ENCODE measurements around the gene LRP3. TPM values are rescaled to one million over a fixed set of nuclear protein-coding genes. Genes with fewer than 3 reads are reported as not detected.

Gene LRP3
- total RNA-seq, 2 donors from 2014 or later: not detected

DNA sequence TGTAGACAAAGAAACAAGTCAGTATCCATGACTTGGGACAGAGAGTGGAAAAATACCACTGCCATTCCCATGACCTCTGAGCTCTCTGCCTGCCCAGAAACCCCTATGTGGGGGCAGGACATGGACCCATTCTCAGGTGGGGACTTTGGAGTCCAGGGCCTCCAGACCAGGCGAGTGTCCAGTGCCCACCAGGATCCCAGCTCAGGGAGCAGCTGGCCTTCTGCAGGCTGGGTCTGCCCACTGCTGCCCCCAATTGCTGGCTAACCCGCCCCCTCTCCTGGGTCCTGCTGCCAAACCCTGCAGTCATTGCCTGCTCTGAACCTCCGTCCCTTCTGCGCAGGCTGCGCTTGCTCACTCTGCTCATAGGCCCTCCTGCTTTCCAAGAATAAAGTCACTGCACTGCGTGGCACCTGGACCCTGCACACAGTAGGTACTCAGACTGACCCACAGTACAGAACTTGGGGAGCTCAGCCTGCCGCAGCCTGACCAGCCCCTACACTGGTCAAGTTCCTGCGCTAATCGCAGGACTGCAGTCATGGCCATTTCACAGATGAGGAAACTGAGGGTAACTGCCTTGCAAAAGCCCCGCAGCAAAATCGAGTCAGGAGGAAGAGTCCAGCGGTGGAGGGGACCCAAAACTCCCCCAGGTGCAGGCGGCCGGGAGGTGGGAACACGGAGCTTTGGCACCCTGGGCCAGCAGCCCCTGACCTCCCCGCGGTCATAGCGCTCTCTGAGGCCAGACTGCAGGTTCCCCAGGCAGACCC lies 30.7 kb downstream of the LRP3 start:
- Mint-ChIP-seq H3K36me3 (peaks cover 16% of the 10 kb centered on the region), H3K4me3 (no peak overlapping the region), H3K9me3 (peaks cover 6% of the 10 kb centered on the region), H3K27ac (no peak overlapping the region), H3K27me3 (peaks cover 35 to 36% of the 10 kb centered on the region in 2 donors), H3K4me1 (ENCODE audit: low read depth in 2 of 2) (peaks cover 0 to 9% of the 10 kb centered on the region in 2 donors)
- ATAC-seq (peak in 1 of 2 donors; percentile 25), DNase-seq (ENCODE audit: low spot score) (no peak)

DNA sequence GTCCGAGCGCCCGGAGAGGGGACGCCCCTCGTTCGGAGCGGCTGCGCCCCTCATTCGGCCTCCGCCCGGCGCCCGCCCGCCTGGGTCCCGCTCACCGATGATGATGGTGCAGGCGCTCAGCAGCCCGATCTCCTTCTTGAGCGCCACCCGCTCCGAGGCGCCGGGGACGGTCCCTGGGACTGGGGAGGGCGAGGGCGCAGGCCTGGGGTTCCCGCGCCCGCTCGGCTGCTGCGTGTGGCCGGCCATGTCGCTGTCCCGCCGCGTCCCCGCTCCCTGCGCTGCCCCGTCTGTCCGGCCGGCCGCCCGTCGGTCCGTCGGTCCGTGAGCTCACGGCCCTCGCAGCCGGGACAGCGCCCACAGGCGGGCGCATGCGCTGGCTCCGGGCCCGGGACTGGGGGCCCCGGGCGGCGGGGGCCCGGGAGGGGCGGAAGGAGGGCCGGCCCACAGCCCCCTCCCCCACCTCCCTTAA lies 31.4 kb downstream of the LRP3 start, which contains the start of gene SLC7A10:
TSS of gene SLC7A10 (minus strand) at position 393 of the 469 bp plus-strand sequence. CDS start at position 246, 147 bp downstream.
- DNase-seq (ENCODE audit: low spot score) (no peak), ATAC-seq (no peak)
- Mint-ChIP-seq H3K27ac (no peak within 1 kb of the TSS), H3K4me3 (peak within 1 kb of the TSS; percentile 54), H3K27me3 (peaks cover 33 to 37% of the 10 kb centered on the region in 2 donors), H3K36me3 (peaks cover 16% of the 10 kb centered on the region), H3K4me1 (ENCODE audit: low read depth in 2 of 2) (peaks cover 0 to 9% of the 10 kb centered on the region in 2 donors), H3K9me3 (peaks cover 6% of the 10 kb centered on the region)

DNA sequence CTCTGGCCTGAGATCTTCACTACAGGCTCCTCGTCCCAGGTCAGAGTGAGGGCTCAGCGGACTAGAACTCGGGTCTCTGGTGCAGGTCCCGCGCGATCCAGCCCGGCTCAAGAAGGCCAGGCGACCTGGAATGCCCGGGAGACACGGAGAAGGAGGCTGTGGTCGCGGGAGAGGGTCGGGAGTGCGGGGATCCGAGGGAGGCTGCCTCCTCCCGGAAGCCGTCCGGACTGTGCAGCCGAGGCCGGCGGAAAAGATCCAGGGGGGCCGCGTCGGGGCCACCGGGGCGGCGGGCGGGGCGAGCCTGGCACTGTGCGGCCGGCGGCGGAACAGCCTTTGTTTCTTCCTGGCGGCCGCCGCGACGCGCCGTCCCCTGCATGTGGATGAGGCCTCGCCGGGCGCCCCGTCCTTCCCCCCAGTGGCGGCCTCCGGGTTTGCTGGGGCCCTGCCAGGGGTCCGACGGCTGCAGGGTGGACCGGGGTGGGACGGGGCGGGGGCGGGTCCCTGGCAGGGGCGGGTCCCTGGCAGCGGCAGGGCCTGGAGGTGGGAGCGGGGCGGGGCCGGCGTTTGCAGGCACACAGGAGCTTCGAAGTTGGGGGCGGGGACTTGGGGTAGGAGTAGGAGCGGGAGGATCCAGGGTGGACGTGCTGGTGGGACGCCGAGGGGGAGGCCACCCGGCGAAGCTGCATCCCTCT lies 32.6 kb downstream of the LRP3 start:
- ATAC-seq: peak; percentile 18 to 71
- H3K4me3 Mint-ChIP-seq: peak overlapping the region; percentile 54

DNA sequence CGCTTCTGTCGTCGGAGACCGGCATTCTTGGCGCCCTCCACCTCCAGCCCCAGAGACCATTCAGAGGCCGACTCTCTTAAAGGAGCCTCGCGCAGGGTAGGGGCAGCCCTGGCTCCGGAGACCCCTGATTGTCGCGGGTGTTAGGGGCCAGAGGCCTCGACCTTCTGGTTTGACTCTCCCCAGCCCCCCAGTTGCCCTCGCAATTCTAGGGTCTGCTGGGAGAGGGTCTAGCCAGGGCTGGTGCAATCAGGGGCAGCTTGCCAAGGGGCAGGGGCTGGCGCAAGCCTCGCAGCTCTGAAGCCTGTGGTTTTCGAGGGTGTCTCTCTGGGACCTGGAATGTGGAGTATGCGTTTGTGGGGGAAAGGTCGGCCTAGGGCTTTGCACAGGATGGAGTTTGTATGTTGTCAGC lies 33.1 kb downstream of the LRP3 start:
- Mint-ChIP-seq H3K27me3 (peaks cover 32 to 34% of the 10 kb centered on the region in 2 donors), H3K4me3 (peak overlapping the region; percentile 53), H3K27ac (no peak overlapping the region)

More for the DNA sequence above, 32.6 kb downstream of the LRP3 start:
- Mint-ChIP-seq H3K9me3 (peaks cover 6% of the 10 kb centered on the region), H3K36me3 (peaks cover 16% of the 10 kb centered on the region), H3K27me3 (peaks cover 32 to 34% of the 10 kb centered on the region in 2 donors), H3K27ac (no peak overlapping the region), H3K4me1 (ENCODE audit: low read depth in 2 of 2) (peaks cover 0 to 9% of the 10 kb centered on the region in 2 donors)
- DNase-seq (ENCODE audit: low spot score): no peak

DNA sequence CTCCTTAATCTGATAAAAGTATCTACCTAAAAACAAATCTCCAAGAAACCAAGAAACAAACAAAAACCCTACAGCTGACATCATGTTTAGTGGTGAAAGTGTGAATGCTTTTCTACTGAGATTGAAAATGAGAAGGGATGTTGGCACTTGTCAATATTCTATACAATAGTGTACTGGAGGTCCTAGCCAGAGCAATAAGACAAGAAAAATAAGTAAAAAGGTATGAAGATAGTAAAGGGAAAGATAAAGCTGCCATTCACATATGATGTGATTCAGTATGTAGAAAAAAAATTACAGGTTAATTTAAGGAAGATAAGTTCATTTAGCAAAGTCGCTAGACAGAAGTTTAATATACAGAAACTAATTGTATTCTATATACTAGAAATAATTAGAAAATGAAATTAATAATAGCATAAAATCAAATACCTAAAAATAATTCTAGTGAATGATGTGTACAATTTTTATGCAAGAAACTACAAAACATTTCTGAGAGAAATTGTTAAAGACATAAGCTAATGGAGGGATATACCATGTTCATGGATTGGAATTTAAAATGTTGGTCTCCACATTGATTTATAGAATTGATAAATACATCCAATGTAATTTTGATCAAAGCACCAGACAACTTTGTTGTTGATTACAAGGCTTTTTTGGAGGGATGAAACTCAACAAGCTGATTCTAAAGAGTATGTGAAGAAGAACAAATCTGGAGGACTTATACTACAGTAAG lies 33.9 kb downstream of the LRP3 start:
- peaks cover 28 to 30% of the 10 kb centered on the region in 2 donors for H3K27me3 Mint-ChIP-seq
- DNase-seq (ENCODE audit: low spot score) (no peak), ATAC-seq (no peak)
- no peak overlapping the region for H3K4me3 Mint-ChIP-seq
- peaks cover 0 to 9% of the 10 kb centered on the region in 2 donors for H3K4me1 Mint-ChIP-seq (ENCODE audit: low read depth in 2 of 2)
- peaks cover 16% of the 10 kb centered on the region for H3K36me3 Mint-ChIP-seq
- H3K27ac Mint-ChIP-seq: no peak overlapping the region
- H3K9me3 Mint-ChIP-seq: peaks cover 6% of the 10 kb centered on the region

More for the DNA sequence above, 33.1 kb downstream of the LRP3 start:
- H3K36me3 Mint-ChIP-seq: peaks cover 16% of the 10 kb centered on the region
- H3K9me3 Mint-ChIP-seq: peaks cover 6% of the 10 kb centered on the region
- DNase-seq (ENCODE audit: low spot score) (no peak), ATAC-seq (no peak)
- peaks cover 0 to 9% of the 10 kb centered on the region in 2 donors for H3K4me1 Mint-ChIP-seq (ENCODE audit: low read depth in 2 of 2)

DNA sequence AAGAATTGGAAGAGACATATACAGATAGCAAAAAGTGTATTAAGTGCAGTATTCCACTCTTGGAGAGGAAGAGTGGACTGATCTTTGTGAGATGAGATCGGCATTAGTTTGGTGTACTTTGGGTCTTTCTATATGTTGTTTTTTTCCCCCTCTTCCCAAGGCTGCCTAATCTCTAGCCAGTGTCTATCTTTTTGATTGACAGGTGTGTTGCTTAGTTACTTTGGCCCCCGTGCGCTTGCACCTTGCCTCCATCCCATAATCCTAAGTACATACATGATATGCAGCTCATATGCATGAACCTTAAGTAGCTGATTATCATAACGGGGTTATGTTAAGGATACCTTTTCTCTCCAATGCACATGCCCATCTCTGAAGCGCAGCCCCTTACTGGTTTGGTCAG lies 35.8 kb downstream of the LRP3 start:
- Mint-ChIP-seq H3K9me3 (peaks cover 6% of the 10 kb centered on the region), H3K4me3 (no peak overlapping the region), H3K4me1 (ENCODE audit: low read depth in 2 of 2) (peaks cover under 1 to 8% of the 10 kb centered on the region in 2 donors), H3K27me3 (peaks cover 27 to 28% of the 10 kb centered on the region in 2 donors), H3K36me3 (peaks cover 16% of the 10 kb centered on the region), H3K27ac (no peak overlapping the region)
- no peak for DNase-seq (ENCODE audit: low spot score)
- no peak for ATAC-seq

DNA sequence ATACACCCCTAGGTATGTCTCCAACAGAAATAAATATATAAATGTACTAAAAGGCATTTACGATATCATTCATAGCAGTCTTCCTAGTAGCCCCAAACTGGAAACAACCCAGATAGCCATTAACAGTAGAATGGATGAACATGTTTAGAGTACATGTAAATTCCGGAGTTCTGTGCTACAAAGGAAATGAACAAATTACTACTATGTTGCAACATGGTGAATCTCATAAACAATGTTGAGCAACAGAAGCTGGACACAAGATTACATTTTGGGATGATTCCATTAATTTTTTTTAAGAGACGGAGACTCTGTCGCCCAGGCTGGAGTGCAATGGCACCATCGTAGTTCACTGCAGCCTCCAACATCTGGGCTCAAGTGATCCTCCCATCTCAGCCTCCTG lies 37.4 kb downstream of the LRP3 start:
- ATAC-seq: no peak
- peaks cover 4 to 7% of the 10 kb centered on the region in 2 donors for H3K4me1 Mint-ChIP-seq (ENCODE audit: low read depth in 2 of 2)

DNA sequence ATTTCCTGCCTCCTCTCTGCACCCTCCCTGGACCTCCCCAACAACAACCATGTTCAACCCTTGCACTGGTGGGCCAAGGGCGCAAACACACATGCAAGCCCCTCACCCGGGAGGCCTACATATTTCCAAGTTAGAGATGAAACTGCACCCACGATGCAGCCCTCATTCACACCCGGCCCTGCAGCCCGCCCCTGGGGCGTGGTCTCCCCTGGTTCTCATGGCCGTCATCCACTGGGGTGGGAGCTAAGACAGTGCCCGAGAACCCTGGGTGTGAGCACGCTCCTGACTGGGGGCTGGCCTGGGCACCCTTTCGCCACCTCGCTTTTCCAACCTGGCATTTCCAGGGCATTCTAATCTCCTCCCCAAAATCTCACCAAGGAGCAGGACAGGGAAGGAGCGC lies 38.5 kb downstream of the LRP3 start:
- Mint-ChIP-seq H3K27ac (no peak overlapping the region), H3K4me3 (no peak overlapping the region), H3K9me3 (peaks cover 6% of the 10 kb centered on the region), H3K36me3 (peaks cover 12% of the 10 kb centered on the region), H3K4me1 (ENCODE audit: low read depth in 2 of 2) (peaks cover 3 to 7% of the 10 kb centered on the region in 2 donors), H3K27me3 (peaks cover 15 to 22% of the 10 kb centered on the region in 2 donors)
- DNase-seq (ENCODE audit: low spot score): no peak
- no peak for ATAC-seq

More for the DNA sequence above, 37.4 kb downstream of the LRP3 start:
- peaks cover 16% of the 10 kb centered on the region for H3K36me3 Mint-ChIP-seq
- peaks cover 21 to 27% of the 10 kb centered on the region in 2 donors for H3K27me3 Mint-ChIP-seq
- no peak for DNase-seq (ENCODE audit: low spot score)
- no peak overlapping the region for H3K4me3 Mint-ChIP-seq
- H3K9me3 Mint-ChIP-seq: peaks cover 6% of the 10 kb centered on the region
- H3K27ac Mint-ChIP-seq: no peak overlapping the region

DNA sequence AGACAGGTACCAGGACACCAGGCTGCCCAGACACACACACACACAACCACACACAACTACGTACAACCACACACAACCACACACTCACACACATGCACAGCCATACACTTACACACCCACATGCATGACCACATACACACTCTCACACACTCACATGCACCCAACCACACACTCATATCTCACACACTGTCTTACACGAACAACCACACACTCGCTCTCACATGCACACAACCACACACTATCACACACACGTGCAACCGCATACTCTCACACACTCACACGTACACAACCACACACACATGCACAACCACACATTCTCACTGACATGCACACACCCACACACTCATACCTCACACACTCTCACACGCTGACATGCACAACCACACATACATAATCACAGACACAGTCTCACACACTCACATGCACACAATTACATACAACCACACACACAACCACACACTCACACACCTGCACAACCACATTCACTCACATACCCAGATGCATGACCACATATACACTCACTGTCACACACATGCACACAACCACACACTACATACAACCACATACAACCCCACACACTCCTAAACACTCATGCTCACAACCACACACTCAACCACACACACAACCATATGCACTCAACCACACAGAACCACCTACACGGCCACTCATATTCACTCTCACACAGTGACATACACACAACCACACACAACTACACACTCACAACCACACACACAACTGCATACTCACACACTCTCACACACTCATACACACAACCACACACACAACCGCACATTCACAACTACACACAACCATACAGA lies 39.1 kb downstream of the LRP3 start:
- Mint-ChIP-seq H3K27me3 (peaks cover 11 to 16% of the 10 kb centered on the region in 2 donors), H3K4me3 (no peak overlapping the region)

DNA sequence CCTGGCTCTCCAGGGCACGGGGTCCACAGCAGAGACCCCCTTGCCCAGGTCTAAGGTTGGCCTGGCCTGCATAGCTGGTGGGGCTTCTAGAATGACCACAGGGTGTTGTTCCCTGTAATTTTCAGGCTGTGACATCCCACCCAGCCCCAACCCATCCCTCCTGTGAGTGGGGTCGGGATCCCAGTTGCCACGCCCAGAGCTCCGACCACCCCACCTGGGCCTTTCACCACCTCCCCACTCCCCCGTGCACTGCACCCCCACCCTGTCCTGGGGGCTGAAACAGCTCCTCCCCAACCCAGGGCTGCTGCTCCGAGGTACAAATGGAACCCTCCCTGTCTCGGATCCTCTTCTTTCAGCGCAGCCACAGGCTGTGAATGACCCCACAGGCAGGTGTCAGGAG lies 40.0 kb downstream of the LRP3 start:
- Mint-ChIP-seq H3K9me3 (no peaks in the 10 kb centered on the region), H3K27ac (no peak overlapping the region), H3K4me1 (ENCODE audit: low read depth in 2 of 2) (peaks cover 3 to 10% of the 10 kb centered on the region in 2 donors), H3K27me3 (peaks cover 6 to 9% of the 10 kb centered on the region in 2 donors), H3K36me3 (no peaks in the 10 kb centered on the region), H3K4me3 (no peak overlapping the region)
- DNase-seq (ENCODE audit: low spot score) (peak; percentile 41), ATAC-seq (no peak)

More for the DNA sequence above, 39.1 kb downstream of the LRP3 start:
- Mint-ChIP-seq H3K9me3 (peaks cover 3% of the 10 kb centered on the region), H3K4me1 (ENCODE audit: low read depth in 2 of 2) (peaks cover 3 to 7% of the 10 kb centered on the region in 2 donors), H3K27ac (no peak overlapping the region), H3K36me3 (peaks cover 6% of the 10 kb centered on the region)
- no peak for ATAC-seq
- no peak for DNase-seq (ENCODE audit: low spot score)

DNA sequence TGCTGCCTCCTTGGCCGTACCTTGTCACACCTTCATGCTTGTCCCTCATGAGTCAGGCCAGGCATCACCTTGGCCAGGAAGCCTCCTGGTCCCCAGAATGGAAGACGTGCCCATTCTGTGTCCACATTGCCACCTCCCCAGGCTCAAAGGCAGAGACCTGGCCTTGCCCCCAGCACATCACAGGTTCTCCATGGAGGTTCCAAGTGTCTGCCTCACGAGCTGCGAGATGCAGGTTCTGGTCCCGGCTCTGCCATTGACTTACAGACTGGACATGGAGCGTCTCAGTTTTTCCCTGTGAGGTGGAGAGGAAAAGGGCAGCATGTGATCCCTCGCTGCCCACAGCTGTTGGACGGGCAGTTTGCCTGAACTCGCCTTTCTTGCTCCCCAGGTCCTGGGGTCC lies 40.6 kb downstream of the LRP3 start:
- H3K4me3 Mint-ChIP-seq: no peak overlapping the region
- H3K27ac Mint-ChIP-seq: no peak overlapping the region
- H3K9me3 Mint-ChIP-seq: no peaks in the 10 kb centered on the region
- ATAC-seq (no peak), DNase-seq (ENCODE audit: low spot score) (peak; percentile 42)
- no peaks in the 10 kb centered on the region for H3K36me3 Mint-ChIP-seq
- H3K27me3 Mint-ChIP-seq: peaks cover 6 to 9% of the 10 kb centered on the region in 2 donors
- H3K4me1 Mint-ChIP-seq (ENCODE audit: low read depth in 2 of 2): peaks cover 6 to 17% of the 10 kb centered on the region in 2 donors

DNA sequence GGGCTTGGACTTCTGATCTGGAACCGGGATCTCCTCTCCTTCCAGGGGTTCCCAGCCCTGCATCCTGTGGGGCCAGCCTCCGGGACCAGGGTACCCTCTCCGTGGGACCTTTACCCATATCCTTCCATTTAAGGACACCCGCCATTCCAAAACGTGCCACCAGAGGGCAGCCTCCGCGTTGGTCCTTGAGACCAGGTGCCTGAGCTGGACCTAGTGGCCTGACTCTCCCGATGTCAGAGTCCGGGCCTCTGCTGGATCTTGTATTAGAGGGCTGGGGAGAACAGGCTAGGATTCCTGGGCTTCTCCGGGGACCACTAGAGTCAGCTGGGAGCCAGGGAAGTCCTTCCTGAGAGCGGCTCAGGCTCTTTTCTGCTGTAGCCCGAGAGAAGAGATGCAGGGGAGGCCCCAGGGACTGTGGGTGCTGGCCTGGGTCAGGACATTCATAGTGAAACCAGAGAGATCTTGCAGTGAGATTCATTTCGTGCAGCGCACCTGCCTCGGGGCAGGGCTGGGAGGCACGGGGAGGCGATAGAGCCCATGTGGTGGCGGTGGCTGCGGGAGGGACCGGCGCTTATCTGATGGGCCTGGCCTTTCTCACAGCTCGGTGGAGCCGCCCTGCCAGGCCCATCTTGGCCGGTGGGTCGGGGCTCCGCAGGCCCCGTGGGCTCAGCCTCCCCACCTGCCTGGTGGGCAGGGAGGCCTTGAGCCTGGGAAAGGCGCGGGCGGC lies 41.3 kb downstream of the LRP3 start:
- H3K27me3 Mint-ChIP-seq: peaks cover 6 to 7% of the 10 kb centered on the region in 2 donors
- peaks cover 8 to 17% of the 10 kb centered on the region in 2 donors for H3K4me1 Mint-ChIP-seq (ENCODE audit: low read depth in 2 of 2)
- H3K4me3 Mint-ChIP-seq: peak overlapping the region; percentile 29
- H3K9me3 Mint-ChIP-seq: no peaks in the 10 kb centered on the region
- H3K36me3 Mint-ChIP-seq: no peaks in the 10 kb centered on the region
- DNase-seq (ENCODE audit: low spot score): peak; percentile 82
- H3K27ac Mint-ChIP-seq: no peak overlapping the region
- ATAC-seq: peak; percentile 69 to 86

All from natural killer cell treated with Interleukin-12 subunit alpha and Interleukin-12 subunit beta and Interleukin-15 and Interleukin-18, amount 100 ng/mL, for 72 hours (primary cell).